IMR-90 (cell line): ENCODE measurements around the gene PAM. TPM values are rescaled to one million over a fixed set of nuclear protein-coding genes. Genes with fewer than 3 reads are reported as not detected.

Source experiments
- ATAC-seq: fragments of 200-7000 bp; cut with Tn5 transposase; 2 replicates; pipeline ENCODE4 v1.9.1; 2020; ENCODE audit warnings: low read depth, mild to moderate bottlenecking, moderate library complexity
- BruUV-seq: library from RNA; stranded (reverse); fragments of 400-500 nt; replicated peaks from 2 replicates; lab custom pipeline; 2021; lab: Mats Ljungman, UMichigan
- CTCF ChIA-PET: fragments of 300-600 bp; formaldehyde crosslinking; extraction: SDS; loops from one replicate; lab custom pipeline; 2021; ENCODE audit warnings: antibody characterized with exemption; lab: Yijun Ruan, JAX
- POLR2A ChIA-PET: fragments of 300-600 bp; sonication (Branson Sonifier 250); formaldehyde crosslinking; loops from one replicate; lab custom pipeline; 2022; ENCODE audit warnings: antibody characterized with exemption; ENCODE audit not compliant: unreplicated experiment; lab: Charles Lee
- DNase-seq: peaks from one replicate; pipeline ENCODE4 v3.0.0; 2013
- H2AFZ ChIP-seq: replicated peaks from 2 replicates; pipeline ENCODE3; 2013; ENCODE audit warnings: low read length, mild to moderate bottlenecking; ENCODE audit not compliant: poor library complexity
- H2AK5ac ChIP-seq: 2 replicates; pipeline ENCODE4 v1.6.1; 2013; ENCODE audit warnings: low read depth, low read length, inconsistent platforms
- H2AK9ac ChIP-seq: replicated peaks from 2 replicates; pipeline ENCODE3; 2013; ENCODE audit warnings: mild to moderate bottlenecking, low read depth, low read length, moderate library complexity; ENCODE audit not compliant: poor library complexity
- H2BK120ac ChIP-seq: 2 replicates; pipeline ENCODE4 v1.6.1; 2013; ENCODE audit warnings: low read depth, low read length, inconsistent platforms
- H2BK15ac ChIP-seq: 3 replicates; pipeline ENCODE4 v1.6.1; 2013; ENCODE audit warnings: low read depth, low read length, inconsistent platforms
- H2BK20ac ChIP-seq: 2 replicates; pipeline ENCODE4 v1.6.1; 2013; ENCODE audit warnings: low read depth, mild to moderate bottlenecking, inconsistent platforms, low read length, moderate library complexity
- H2BK5ac ChIP-seq: 2 replicates; pipeline ENCODE4 v1.6.1; 2013; ENCODE audit warnings: mild to moderate bottlenecking, low read depth, low read length, inconsistent platforms; ENCODE audit not compliant: poor library complexity, severe bottlenecking
- H3K14ac ChIP-seq: replicated peaks from 2 replicates; pipeline ENCODE4 v1.6.1; 2013; ENCODE audit warnings: low read depth, low read length, inconsistent platforms
- H3K18ac ChIP-seq: 2 replicates; pipeline ENCODE4 v1.6.1; 2013; ENCODE audit warnings: low read depth, low read length, control low read depth
- H3K23ac ChIP-seq: 2 replicates; pipeline ENCODE4 v1.6.1; 2013; ENCODE audit warnings: low read depth, low read length, inconsistent platforms
- H3K27ac ChIP-seq: 2 replicates; pipeline ENCODE4 v1.5.1; 2013; ENCODE audit warnings: mild to moderate bottlenecking, control low read depth, low read length; ENCODE audit not compliant: insufficient read depth
- H3K27me3 ChIP-seq: 2 replicates; pipeline ENCODE4 v1.6.1; 2013; ENCODE audit warnings: low read length; ENCODE audit not compliant: control insufficient read depth, insufficient read depth
- H3K36me3 ChIP-seq: 2 replicates; pipeline ENCODE4 v1.6.1; 2013; ENCODE audit warnings: low read length, mixed read lengths; ENCODE audit not compliant: control insufficient read depth, insufficient read depth
- H3K4ac ChIP-seq: 2 replicates; pipeline ENCODE4 v1.6.1; 2013; ENCODE audit warnings: low read depth, low read length, inconsistent platforms
- H3K4me1 ChIP-seq: 2 replicates; pipeline ENCODE4 v1.6.1; 2013; ENCODE audit warnings: low read length, mixed read lengths; ENCODE audit not compliant: control insufficient read depth, insufficient read depth
- H3K4me2 ChIP-seq: 2 replicates; pipeline ENCODE4 v1.6.1; 2013; ENCODE audit warnings: low read depth, mild to moderate bottlenecking, control low read depth, low read length, moderate library complexity
- H3K4me3 ChIP-seq: 2 replicates; pipeline ENCODE4 v1.5.1; 2013; ENCODE audit warnings: low read depth, mild to moderate bottlenecking, control low read depth, low read length, moderate library complexity; ENCODE audit not compliant: insufficient read depth
- H3K56ac ChIP-seq: 2 replicates; pipeline ENCODE4 v1.6.1; 2013; ENCODE audit warnings: low read length, inconsistent platforms; ENCODE audit not compliant: insufficient read depth; ENCODE audit errors: extremely low read depth
- H3K79me1 ChIP-seq, 2 experiments: 2 replicates each; pipeline ENCODE4 v1.6.1; 2013; ENCODE audit warnings: low read length in 2 of 2, inconsistent platforms in 1 of 2, low read depth in 1 of 2
- H3K9ac ChIP-seq: 2 replicates; pipeline ENCODE4 v1.6.1; 2013; ENCODE audit warnings: low read depth, low read length, control low read depth
- H3K9me1 ChIP-seq: 2 replicates; pipeline ENCODE4 v1.6.1; 2013; ENCODE audit warnings: low read length, inconsistent platforms; ENCODE audit not compliant: insufficient read depth
- H3K9me3 ChIP-seq: 2 replicates; pipeline ENCODE4 v1.6.1; 2013; ENCODE audit warnings: low read length; ENCODE audit not compliant: control insufficient read depth, insufficient read depth
- H4K20me1 ChIP-seq: 2 replicates; pipeline ENCODE4 v1.6.1; 2013; ENCODE audit warnings: low read length, inconsistent platforms; ENCODE audit not compliant: insufficient read depth
- H4K5ac ChIP-seq: 2 replicates; pipeline ENCODE4 v1.6.1; 2013; ENCODE audit warnings: mild to moderate bottlenecking, low read depth, low read length, control low read depth
- H4K8ac ChIP-seq, 2 experiments: 2 replicates each; pipeline ENCODE4 v1.6.1; 2013; ENCODE audit warnings: low read depth in 2 of 2, low read length in 2 of 2, control low read depth in 1 of 2, inconsistent platforms in 1 of 2
- H4K91ac ChIP-seq: 2 replicates; pipeline ENCODE4 v1.6.1; 2013; ENCODE audit warnings: low read depth, low read length, inconsistent platforms; ENCODE audit not compliant: insufficient read depth
- BHLHE40 ChIP-seq: fragments of 150-350 bp; IDR thresholded peaks from 2 replicates; pipeline ENCODE4 v1.6.1; 2016; ENCODE audit warnings: mild to moderate bottlenecking, low read depth, low read length
- CEBPB ChIP-seq: IDR thresholded peaks from 2 replicates; pipeline ENCODE4 v1.6.1; 2012; ENCODE audit warnings: low read depth, low read length, improper control_type of control experiment
- CHD1 ChIP-seq: IDR thresholded peaks from 2 replicates; pipeline ENCODE4 v1.6.1; 2012; ENCODE audit warnings: low read depth, low read length, improper control_type of control experiment
- CTCF ChIP-seq: conservative IDR thresholded peaks from 2 replicates; pipeline ENCODE4 v1.5.1; 2012; ENCODE audit warnings: mild to moderate bottlenecking, low read depth, low read length, improper control_type of control experiment
- ELK1 ChIP-seq: fragments of 150-350 bp; IDR thresholded peaks from 2 replicates; pipeline ENCODE4 v1.6.1; 2016; ENCODE audit warnings: low read depth, mild to moderate bottlenecking, low read length, moderate library complexity, borderline replicate concordance
- FOS ChIP-seq: fragments of 150-350 bp; IDR thresholded peaks from 2 replicates; pipeline ENCODE4 v1.6.1; 2016; ENCODE audit warnings: low read depth, low read length
- MAFK ChIP-seq: IDR thresholded peaks from 2 replicates; pipeline ENCODE4 v1.6.1; 2012; ENCODE audit warnings: low read depth, low read length, improper control_type of control experiment
- MXI1 ChIP-seq: IDR thresholded peaks from 2 replicates; pipeline ENCODE4 v1.6.1; 2012; ENCODE audit warnings: low read depth, mild to moderate bottlenecking, low read length, moderate library complexity, borderline replicate concordance
- NFE2L2 ChIP-seq: fragments of 150-350 bp; IDR thresholded peaks from 2 replicates; pipeline ENCODE4 v1.6.1; 2016; ENCODE audit warnings: low read depth, mild to moderate bottlenecking, low read length
- POLR2A ChIP-seq: IDR thresholded peaks from 2 replicates; pipeline ENCODE4 v1.6.1; 2012; ENCODE audit warnings: mild to moderate bottlenecking, low read depth, low read length
- RAD21 ChIP-seq: IDR thresholded peaks from 2 replicates; pipeline ENCODE4 v1.6.1; 2012; ENCODE audit warnings: low read length, improper control_type of control experiment
- RCOR1 ChIP-seq: IDR thresholded peaks from 2 replicates; pipeline ENCODE4 v1.6.1; 2012; ENCODE audit warnings: mild to moderate bottlenecking, low read length, improper control_type of control experiment; ENCODE audit not compliant: insufficient replicate concordance
- RFX5 ChIP-seq: IDR thresholded peaks from 2 replicates; pipeline ENCODE4 v1.8.0; 2012; ENCODE audit warnings: low read depth, mild to moderate bottlenecking, low read length, moderate library complexity
- SMC3 ChIP-seq: fragments of 150-350 bp; IDR thresholded peaks from 2 replicates; pipeline ENCODE4 v1.6.1; 2016; ENCODE audit warnings: low read depth, mild to moderate bottlenecking, antibody characterized with exemption, low read length, moderate library complexity
- WGBS, 2 experiments: methylation state at CpG; one replicate each; pipeline versions ENCODE4 v1.1.5 to v1.1.7; 2013; ENCODE audit warnings: missing lambda C conversion rate in 2 of 2; ENCODE audit not compliant: insufficient read length in 1 of 2; ENCODE audit errors: extremely low coverage in 2 of 2; 5-methylcytosine and 5-hydroxymethylcytosine counted together
- dilution Hi-C: fragments of 300-500 bp; cut with HindIII; formaldehyde crosslinking; loops from one replicate; pipeline ENCODE4 v1.14.3; 2018; ENCODE audit warnings: low sequenced_read_pairs; ENCODE audit not compliant: unreplicated experiment
- in situ Hi-C: fragments of 300-500 bp; cut with MboI; formaldehyde crosslinking; loops from 3 replicates; pipeline ENCODE4 v1.14.3; 2019; ENCODE audit warnings: low sequenced_read_pairs, inconsistent platforms, mixed read lengths
- intact Hi-C: fragments of 100-400 bp; cut with micrococcal nuclease; formaldehyde crosslinking; loops from 2 replicates; pipeline ENCODE4 v1.10.0; 2022
- polyA plus RNA-seq, 3 experiments: library from polyadenylated mRNA; depleted of rRNA; stranded (reverse); fragments of >200 nt; gene quantifications; 2 replicates each; pipeline ENCODE4 v1.2.3, GENCODE V29; 2012; ENCODE audit warnings: low replicate concordance in 1 of 3
- total RNA-seq: library from RNA; depleted of rRNA; stranded (reverse); fragments of >200 nt; gene quantifications from 2 replicates; pipeline ENCODE4 v1.2.3, GENCODE V29; 2012
- TF ChIP-seq, protein P1 (sequence below): fragments of 150-350 bp; IDR thresholded peaks from 2 replicates; pipeline ENCODE4 v1.6.1; 2017; ENCODE audit warnings: mild to moderate bottlenecking, antibody characterized with exemption, low read length, low read depth

Gene PAM
- total and polyA plus RNA-seq, 2 of the 4 experiments (the other 2 are of a cell fraction), result 115 to 179 TPM

DNA sequence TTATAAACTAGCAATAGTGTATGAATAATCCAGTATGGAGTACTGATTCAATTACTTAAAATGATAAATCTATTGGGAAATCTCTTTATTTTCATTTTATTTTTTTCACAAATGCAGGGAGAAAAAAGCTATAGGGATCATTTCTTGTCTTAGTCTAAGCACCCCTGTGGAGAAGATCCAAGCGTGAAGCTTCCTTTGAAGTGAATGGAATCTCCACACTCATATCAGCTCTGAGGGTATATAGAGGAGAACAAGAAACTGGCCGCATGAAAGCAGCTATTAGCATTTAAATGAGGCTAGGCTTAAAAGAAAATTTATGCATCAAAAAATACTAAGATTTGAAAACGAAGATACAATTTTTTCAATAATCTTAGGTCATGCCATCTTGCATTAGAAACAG lies 12.9 kb upstream of the PAM start:
- no peaks in the 10 kb centered on the region for H3K79me1 ChIP-seq
- no peak overlapping the region for H2BK20ac ChIP-seq
- BruUV-seq, result no TSS peak
- no peak overlapping the region for H2BK15ac ChIP-seq
- no peak overlapping the region for H2AK9ac ChIP-seq
- H3K9ac ChIP-seq, result no peak overlapping the region
- H3K4ac ChIP-seq, result no peak overlapping the region
- ChIA-PET POLR2A (no interaction called here), CTCF (interaction anchor here (0.6 kb wide), 1 partner anchor 158 kb away, joined by 3 read pairs; no protein-coding TSS in a partner anchor)
- DNase-seq (no peak), ATAC-seq (no peak)
- no peak overlapping the region for H3K14ac ChIP-seq
- no peak overlapping the region for H2BK5ac ChIP-seq
- no peak overlapping the region for H3K56ac ChIP-seq
- TF ChIP-seq CTCF (no peak), CEBPB (no peak), NFE2L2 (no peak), MAFK (no peak), CHD1 (no peak), RAD21 (no peak), BHLHE40 (no peak), RFX5 (no peak), ELK1 (no peak), RCOR1 (no peak), MXI1 (no peak), FOS (no peak), POLR2A (no peak), SMC3 (no peak)
- TF ChIP-seq, protein P1, sequence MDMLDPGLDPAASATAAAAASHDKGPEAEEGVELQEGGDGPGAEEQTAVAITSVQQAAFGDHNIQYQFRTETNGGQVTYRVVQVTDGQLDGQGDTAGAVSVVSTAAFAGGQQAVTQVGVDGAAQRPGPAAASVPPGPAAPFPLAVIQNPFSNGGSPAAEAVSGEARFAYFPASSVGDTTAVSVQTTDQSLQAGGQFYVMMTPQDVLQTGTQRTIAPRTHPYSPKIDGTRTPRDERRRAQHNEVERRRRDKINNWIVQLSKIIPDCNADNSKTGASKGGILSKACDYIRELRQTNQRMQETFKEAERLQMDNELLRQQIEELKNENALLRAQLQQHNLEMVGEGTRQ, result no peak
- no peak overlapping the region for H3K18ac ChIP-seq
- dilution Hi-C loops, result no loop called here
- no peak overlapping the region for H2BK120ac ChIP-seq
- no peak overlapping the region for H3K4me3 ChIP-seq
- H3K9me1 ChIP-seq, result no peaks in the 10 kb centered on the region
- H4K91ac ChIP-seq, result no peak overlapping the region
- in situ Hi-C loops, result no loop called here
- no peak overlapping the region for H3K4me2 ChIP-seq
- H3K9me3 ChIP-seq, result no peaks in the 10 kb centered on the region
- intact Hi-C loops, result no loop called here
- no peaks in the 10 kb centered on the region for H3K27me3 ChIP-seq
- no peaks in the 10 kb centered on the region for H3K36me3 ChIP-seq
- no peak overlapping the region for H2AFZ ChIP-seq
- H2AK5ac ChIP-seq, result no peak overlapping the region
- H4K8ac ChIP-seq, result no peak overlapping the region
- no peak overlapping the region for H3K23ac ChIP-seq
- no peak overlapping the region for H3K27ac ChIP-seq
- no CpG with 5 or more reads among the region's 3 CpGs for WGBS, 2 experiments
- H4K5ac ChIP-seq, result no peak overlapping the region
- H3K4me1 ChIP-seq, result no peaks in the 10 kb centered on the region
- H4K20me1 ChIP-seq, result no peaks in the 10 kb centered on the region
